Right forelimb (tissue), 1 donor: ENCODE measurements around the gene INSR.
A peak's percentile ranks its signal among the peaks of the same experiment; 100 is the strongest.
"Not testable (repeated sequence)": the region's sequence is repeated elsewhere in the genome, so short reads cannot be mapped to it uniquely, and the experiment has no call there.

Experiments
- DNase-seq: peaks from one replicate; pipeline ENCODE4 v3.0.0-alpha.2; 2018

INSR gene

DNA sequence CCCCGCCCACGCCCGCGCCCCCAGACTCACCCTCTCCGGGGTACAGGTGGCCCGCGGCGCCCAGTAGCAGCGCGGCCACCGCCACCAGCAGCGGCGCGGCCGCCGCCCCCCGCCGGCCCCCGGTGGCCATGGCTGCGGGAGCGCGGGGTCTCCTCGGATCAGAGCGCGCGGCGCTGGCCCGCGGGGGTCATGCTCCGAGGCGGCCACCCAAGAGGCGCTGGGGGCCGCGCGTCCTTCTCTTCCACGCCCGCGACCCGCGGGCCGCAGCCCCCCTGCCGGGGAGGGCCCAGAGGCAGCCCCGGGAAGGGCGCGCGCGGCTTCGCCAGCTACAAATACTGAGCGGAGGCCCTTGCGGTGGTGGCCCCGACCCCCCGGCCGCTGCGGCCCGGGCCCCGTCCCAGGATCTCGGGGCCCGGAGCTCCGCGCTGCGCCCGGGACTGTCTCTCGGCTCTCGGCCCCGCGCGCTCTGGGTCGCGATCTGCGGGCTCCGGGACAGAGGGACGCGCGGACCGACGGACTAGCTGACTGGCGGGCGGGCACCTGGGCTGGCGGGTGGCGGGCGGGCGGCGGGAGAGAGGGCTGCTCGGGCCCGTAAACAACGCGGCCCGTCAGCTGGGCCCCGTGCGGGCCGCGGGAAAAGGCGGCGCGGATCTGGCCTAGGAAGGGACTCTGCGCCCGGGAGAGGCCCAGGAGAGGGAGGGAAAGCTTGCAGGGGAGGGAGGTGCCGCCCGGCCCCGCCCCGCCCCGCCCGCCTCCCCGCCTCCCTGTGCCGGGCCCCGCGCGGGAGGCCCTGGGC is at the start of gene INSR:
INSR (minus strand) TSS at position 653 of the 796 bp plus-strand sequence; CDS start at position 130, 523 bp downstream.
- peak; percentile 94 for DNase-seq

DNA sequence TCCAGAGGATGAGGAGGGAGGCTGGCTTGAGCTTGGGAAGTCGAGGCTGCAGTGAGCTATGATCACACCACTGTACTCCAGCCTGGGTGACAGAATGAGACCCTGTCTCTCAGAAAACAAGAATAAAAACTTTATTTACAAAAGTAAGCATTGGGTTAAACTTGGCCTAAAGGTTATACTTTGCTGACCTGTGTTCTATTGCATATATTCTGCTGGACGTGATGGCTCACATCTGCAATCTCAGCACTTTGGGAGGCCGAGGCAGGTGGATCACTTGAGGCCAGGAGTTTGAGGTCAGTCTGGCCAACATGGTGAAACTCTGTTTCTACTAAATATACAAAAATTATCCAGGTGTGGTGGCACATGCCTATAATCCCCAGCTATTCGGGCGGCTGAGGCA is 47.9 kb upstream of the INSR start:
- no peak for DNase-seq

DNA sequence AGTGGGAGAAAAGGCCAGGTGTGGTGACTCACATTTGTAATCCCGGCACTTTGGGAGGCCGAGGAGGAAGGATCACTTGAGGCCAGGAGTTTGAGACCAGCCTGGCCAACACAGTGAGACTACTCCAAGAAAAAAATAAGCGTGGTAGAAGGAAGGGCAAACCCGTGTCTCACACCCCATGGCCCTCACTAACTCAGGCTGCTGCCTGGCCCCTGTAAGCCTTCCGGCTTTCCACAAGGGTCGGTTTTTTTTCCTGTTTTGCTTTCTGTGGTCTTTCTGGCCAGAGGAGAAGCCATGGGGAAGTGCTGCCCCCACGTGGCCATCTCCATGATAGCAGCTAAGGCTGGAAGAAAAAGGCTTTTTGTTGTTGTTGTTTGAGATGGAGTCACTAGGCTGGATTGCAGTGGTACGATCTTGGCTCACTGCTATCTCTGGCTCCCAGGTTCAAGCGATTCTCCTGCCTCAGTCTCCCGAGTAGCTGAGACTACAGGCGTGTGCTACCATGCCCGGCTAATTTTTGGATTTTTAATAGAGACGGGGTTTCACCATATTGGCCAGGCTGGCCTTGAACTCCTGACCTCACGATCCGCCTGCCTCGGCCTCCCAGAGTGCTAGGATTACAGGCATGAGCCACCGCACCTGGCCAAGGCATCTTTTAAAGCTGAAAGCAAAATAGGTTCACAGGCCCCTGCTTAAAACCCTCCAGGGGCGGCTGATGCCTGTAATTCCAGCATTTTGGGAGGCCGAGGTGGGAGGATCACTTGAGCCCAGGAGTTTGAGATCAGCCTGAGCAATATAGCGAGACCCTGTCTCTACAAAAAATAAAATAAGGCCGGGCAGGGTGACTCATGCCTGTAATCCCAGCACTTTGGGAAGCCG is 47.0 kb upstream of the INSR start:
- peak; percentile 94 for DNase-seq

DNA sequence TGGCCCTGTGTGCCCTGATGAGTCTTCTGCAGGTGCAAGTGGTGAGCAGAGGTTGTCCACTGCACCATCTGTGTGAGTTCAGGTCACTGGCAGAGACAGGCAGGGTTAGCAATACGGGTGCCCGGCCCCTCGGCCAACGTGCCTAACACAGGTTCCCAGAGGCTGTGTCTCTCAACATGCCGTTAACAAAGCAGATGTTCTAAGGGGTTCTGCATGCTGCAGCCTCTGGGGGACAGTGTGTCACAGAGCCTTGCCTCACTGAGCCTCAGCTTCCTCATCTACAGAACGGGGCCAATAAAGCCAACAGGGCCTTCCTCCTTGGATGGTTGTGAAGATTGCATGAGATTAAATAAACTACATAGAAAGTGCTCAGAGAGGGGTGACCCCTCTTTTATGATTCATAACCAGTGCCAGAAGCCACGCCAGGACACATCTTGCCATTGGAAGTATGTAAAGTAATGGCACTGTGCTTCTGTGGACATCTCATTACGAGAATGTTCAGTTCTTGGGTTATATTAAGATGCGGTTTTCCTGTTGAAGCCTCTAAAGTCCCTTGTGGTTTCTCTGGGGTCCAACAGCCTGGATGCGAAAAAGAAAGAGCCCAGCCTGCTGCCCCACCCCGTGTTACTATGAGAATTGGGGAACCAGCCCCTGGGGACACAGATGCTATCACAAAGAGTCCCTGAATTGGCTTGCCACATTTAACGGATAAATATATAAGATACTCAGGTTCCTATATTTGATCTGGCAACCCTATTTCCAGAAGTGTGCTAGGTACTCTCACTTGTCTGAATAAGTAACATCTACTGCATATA is 43.4 kb upstream of the INSR start:
- DNase-seq = no peak

DNA sequence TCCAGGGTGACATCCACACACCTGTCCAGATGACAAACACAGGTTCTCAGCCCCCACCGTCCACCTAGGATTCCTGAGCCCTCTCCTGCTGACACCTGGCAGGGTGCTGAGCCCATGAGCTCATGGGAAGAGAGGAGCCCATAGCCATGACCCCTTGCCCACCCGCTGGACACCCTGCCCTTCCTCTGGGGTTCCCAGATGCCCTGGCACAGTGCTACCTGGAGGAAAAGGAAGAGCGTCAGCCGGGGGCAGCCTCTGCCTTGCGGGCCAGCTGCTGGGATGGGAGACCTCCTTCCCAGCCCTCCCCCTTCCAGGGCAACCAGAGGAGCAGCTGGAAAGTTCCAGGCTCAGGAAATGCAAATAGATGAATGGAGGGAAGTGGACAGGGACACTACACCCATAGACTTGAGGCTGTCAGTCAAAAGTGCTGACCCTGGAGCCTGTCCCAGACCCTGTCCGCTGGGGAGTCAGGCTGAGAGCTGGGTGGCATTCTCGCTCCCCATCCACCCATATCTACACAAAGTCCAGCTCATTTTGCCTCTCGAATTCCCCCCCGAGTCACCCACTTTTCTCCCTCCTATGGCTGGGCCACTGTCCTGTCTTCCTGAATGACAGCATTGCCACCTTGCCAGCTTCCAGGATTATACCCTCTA is 42.2 kb upstream of the INSR start:
- no peak for DNase-seq

DNA sequence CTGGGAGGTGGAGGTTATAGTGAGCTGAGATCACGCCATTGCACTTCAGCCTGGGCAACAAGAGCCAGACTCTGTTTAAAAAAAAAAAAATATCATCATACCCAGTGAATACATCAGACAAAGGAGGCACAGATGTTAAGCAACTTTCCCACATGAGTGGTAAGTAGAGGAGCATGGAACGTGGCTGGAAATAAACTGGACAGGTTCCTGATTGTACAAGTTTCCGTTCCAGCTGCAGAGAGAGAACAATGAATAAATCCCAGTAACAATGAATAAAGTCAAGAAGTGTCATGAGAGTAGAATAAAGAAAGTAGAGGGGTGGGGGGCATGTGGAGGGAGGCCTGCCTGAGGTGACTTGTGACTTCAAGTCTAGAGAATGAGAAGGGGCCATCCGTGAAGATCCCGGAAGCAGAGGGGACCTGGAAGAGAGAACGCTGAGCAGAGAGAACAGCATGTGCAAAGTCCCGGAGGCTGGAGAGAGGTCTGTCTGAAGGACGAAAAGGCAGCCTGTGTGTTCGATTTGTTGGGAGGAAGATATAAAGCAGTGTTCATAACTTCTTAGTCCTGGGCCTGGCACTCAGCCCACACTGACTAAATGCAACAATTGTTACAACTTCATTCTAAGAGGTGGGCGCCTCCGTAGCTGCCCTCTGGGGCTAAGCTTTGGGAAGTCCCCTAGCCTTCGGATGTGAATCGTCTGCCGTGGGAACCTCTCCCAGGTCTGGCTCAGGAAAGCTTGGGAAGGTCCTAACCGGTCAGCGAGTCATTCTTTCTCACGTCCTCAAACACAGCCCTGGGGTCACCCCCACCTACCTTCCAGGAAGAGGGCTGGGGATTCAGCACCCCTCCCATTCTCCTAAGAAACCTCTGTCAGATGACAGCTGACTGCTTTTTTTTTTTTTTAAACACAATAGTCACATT is 39.2 kb upstream of the INSR start:
- no peak for DNase-seq

DNA sequence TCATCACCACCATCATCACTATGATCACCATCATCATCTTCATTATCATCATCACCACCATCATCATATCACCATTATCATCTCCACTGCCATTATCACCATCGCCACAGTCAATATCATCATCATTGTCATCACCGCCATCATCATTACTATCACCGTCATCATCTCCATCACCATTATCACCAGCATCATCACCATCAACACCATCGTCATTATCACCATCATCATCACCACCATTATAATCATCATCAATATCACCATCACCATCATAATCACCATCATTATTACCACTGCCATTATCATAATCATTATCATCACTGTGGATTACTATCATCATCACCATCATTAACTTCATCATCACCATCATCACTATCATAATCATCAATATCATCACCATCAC is 37.2 kb upstream of the INSR start:
- no peak for DNase-seq

DNA sequence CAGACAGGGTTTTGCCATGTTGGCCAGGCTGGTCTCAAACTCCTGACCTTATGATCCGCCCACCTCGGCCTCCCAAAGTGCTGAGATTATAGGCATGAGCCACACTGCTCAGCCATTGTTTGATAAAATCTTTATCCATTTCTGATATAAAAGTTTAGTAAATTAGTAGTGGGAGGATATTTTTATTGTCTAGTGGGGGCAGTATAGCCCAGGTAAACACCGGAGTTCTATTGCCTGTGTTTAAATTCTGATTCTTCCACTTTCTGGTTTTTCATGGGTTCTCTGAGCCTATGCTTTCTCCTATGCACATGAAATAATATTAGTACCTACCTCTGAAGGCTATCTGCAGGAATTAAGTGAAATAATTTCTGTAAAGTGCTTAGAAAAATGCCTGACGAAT is 34.4 kb upstream of the INSR start:
- DNase-seq = no peak

DNA sequence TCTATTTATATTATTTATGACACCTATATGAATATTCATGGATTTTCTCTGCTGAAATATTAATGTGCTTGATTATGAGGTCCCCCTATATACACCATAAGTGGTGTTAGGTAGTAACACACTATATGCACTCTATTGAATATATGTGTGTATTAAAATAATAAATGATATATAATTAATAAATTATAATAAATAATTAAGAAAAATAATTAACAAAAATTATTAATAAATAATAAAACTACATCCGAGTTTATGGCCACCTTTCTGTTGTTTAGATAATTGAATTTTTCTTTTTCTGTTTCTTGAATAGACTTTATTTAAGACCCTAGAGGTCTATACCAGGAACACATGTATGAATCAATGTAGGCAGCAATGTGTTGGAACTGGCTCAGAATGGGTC is 33.6 kb upstream of the INSR start:
- DNase-seq = no peak

DNA sequence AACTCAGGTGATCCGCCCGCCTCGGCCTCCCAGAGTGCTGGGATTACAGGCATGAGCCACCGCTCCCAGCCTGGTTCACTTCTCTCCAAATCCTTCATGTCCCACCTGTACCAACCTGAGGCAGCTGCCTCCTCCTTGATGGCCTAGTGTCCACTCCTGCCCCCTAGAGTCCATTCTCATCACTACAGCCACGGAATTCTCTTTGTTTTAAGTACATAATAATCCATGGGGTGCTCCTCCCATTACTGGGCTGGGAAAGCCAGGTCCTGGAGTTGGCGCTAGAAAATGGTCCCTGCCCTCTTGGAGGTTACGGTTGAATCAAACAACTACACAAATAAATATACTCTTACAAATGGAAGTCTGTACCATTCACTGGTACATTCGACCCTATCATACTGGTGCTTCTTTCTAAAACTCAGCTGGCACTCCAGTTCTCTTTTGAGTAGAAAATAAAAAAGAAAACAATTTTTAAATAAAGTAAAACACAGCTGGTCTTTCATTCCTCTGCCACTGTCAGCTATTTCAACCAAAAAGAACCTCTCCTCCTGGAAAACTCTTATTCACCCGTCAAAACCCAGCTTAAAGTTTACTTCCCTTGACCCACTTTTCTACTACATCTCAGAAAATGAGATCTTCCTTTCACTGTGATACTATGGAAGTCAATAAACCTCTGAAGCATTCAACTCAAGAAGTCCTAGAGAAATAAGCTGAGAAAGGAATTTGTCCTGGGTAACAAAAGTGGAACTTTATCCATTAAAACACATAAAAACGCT is 32.1 kb upstream of the INSR start:
- no peak for DNase-seq

GRCh38 chr19:7318176-7318575 is 24.0 kb upstream of the INSR start:
- no peak for DNase-seq

DNA sequence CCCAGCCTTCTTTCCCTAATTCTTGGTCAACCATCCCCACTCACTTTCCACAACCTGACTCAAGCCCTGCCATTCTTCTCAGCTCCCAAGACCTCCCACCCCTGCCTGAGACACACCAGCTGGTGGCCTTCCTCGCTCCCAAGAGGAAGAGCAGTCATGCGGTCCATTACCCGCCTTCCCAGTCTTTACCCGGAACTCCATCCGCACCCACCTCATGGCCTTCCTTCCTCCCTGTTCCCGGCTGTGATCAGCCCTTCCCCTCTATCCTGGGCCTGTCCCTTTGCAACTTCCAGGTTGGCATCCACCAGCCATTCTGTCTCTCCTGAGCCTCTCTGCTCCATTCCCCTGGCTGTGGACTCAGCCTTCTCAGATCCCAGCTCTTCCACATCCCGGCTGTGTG is 18.6 kb upstream of the INSR start:
- no peak for DNase-seq

- no peak for DNase-seq
These were observed 17.7 kb upstream of the INSR start for GRCh38 chr19:7311911-7312310.

DNA sequence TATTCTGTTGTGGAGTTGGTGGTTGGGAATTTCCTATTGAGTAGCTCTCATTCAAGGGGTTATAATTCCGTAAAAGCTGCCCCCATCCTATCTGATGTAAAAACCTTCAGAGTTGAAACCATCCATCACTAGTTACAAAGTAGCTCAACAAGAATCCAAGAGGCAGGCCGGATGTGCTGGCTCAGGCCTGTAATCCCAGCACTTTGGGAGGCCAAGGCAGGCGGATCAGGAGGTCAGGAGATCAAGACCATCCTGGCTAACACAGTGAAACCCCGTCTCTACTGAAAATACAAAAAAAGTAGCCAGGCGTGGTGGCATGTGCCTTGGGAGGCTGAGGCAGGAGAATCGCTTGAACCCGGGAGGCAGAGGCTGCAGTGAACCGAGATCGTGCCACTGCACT is 14.1 kb upstream of the INSR start:
- not testable (repeated sequence) for DNase-seq

- DNase-seq = no peak
These were observed 13.5 kb upstream of the INSR start for GRCh38 chr19:7307590-7308218.

DNA sequence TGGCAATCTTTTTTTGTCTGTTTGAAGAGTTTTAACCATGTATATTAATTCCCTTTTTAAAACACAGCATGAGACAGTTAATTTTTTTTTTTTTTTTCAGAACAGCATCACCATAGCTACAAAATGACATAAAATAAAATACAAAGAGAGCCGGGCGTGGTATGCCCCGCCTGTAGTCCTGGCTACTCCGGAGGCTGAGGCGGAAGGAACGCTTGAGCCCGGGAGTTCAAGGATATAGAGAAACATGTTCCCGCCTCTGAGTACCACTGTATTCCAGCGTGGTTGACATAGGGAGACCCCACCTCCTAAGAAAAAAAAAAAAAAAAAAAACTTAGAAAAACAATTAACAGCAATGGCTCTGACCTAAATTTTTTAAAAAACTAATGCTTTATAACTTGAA is 10.0 kb upstream of the INSR start:
- no peak for DNase-seq

GRCh38 chr19:7303470-7303869 is 9.3 kb upstream of the INSR start:
- DNase-seq = no peak

DNA sequence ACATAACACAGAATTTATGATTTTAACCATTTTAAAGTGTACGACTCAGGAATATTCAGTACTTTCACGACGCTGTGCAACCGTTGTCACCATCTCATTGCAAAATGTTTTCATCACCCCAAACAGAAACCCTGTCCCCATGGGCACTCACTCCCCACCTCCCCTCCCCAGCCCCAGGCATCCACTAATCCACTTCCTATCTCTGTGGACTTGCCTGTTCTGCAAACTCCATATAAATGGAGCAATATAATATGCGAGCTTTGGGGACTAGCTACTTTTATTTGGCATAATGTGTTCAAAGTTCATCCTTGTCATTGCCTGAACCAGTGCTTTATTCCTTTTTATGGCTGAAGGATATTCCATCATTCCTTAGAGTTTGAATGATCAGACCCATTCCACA is 7.3 kb upstream of the INSR start:
- no peak for DNase-seq

- DNase-seq = no peak
These were observed 3.5 kb upstream of the INSR start for GRCh38 chr19:7297742-7298141.

DNA sequence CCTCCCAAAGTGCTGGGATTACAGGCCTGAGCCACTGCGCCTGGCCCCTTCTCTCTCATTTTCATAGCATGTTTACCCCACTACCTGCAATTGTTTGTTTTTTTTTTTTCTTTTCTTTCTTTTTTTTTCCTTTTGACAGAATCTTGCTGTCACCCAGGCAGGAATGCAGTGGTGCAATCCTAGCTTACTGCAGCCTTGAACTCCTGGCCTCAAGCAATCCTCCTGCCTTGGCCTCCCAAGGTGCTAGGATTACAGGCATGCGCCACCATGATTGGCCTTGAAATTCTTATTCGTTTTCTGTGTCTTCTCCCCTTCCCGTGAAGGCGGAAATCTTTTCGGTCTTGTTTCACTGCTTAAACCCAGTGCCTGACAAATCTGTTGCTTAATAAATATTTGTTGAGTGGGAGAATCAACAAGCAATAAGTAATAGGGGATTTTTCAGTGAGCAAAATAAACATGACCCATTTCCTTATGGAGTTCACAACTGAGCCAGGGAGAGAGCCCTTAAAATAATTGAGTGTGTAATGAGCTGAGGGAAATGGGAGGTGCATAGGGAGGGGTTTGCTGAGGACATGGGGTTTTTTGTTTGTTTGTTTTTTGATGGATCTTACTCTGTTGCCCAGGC is 1.8 kb upstream of the INSR start:
- DNase-seq = no peak
